IPS DF 19.7 (cell line): ENCODE measurements around the gene RELN.

Source experiments
- DNase-seq: peaks from one replicate; pipeline ENCODE4 v3.0.0-alpha.2; 2013; ENCODE audit warnings: low read depth, low spot score

Gene RELN

GRCh38 chr7:103990991-103991390 lies 1.5 kb upstream of the RELN start:
- DNase-seq = no peak

DNA sequence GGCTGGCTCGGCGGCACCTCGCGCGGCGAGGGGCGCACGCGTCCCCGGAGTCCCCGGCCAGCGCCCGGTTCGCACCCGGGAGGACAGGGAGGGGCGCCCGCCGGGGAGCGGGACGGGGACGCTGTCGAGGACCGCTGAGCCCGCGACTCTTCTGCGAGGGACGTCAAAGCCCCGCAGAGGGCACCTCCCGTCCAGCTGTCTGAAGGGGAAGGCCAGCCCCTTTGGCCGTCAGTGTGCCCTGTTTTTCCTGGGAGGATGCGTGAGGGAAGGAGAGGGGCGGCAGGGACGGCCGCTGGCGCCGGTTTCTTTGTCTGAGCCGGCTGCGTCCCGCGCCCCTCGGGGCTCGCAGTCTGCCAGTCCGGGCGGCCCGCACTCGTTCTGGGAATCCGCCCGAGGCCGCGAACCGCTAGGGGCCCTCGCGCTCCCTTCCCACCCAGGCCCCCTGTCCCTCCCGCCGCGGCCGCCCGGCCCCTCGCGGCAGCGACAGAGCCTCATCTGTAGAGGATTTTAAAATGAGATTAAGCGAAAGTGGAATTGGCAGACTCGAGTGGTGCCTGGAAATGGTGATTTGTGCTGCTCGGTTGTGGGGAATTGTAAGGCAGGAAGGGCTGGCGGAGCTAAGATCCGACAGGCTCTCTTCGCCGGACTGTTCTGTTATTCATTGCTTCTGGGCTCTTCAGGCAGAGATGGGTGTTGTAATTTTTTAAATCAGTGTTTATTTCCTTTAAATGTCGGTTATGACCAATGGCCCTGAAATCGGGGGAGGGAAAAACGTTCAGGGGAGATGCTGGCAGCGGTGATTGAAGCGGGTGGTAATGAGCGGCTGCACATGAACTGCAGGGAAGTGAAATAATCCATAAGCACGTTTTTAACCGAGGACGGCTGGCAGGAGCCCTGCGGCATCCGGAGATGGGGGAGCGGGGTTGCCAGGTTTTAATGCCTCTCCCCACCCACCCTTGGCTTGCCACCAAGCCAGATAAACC lies 618 bp upstream of the RELN start:
- DNase-seq = no peak

GRCh38 chr7:103988468-103989199 lies 824 bp downstream of the RELN start:
- DNase-seq = no peak

DNA sequence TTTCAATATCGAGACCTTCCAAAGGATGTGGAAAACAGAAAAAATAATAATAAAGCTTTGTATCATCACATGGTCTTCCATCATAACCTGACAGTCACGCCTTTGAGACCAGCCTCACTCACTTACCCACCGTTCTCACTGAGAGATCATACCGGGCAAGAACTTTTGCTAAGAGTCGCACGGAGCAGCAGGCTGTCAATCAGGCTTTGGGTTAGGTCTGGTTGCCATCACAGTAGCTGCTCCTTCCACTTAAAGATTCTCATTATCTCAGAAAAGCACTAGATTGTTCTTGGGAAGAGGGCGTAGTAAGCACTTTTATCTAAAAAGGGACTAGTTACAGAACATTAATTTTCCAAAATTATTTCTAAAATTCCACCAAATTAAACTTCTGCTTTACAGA lies 2.0 kb downstream of the RELN start:
- DNase-seq = no peak

- no peak for DNase-seq
Observed at GRCh38 chr7:103985565-103986126, 3.8 kb downstream of the RELN start.

GRCh38 chr7:103984050-103984449 lies 5.4 kb downstream of the RELN start:
- no peak for DNase-seq

GRCh38 chr7:103983201-103983977 lies 6.1 kb downstream of the RELN start:
- no peak for DNase-seq

DNA sequence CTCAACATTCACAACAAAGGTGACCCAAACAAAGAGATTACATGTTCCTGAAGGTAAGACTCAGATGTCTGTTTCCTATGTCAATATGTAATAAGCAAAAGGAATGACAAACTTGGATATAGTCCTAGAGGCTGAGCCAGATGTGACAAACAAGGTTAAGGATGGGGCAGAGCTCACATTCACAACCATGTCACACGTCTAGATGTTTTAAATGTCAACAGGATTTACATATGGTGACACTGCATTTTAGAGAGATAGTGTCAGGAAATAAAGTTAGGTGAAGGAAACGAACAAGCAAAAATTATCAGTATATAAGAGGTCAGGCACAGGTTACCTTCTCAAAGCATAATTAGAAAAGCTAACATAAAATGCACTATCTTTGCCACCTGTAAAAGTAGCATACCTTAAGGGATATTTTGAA lies 8.4 kb downstream of the RELN start:
- no peak for DNase-seq

DNA sequence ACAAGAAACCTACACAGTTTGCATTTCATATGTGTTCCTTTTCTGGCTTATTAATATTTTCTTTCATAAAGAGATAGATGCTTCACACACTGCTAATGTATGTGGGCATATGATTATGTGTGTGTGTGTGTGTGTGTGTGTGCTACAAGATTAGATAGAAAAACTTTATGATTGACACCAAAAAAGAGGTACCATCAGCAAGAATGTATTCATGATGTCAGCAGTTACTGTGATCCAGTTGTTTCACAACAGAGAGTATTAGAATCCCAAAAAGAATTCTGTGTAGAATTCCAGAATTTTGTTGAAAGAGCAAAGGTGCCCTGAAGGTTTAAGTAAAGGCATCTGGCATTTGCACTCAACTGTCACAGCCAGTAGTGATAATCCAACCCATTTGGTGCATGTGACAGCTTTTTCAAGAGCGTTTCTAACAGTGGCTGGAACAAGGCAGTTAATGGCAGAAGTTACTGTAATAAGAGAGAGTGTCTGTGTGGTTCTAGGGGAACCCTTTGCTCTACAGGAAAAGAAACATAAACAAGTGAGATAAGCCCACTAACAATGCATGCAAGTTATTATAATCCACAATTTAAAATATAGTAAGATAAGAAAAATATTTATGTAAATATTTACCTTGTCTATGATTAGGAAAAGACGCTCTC lies 16.6 kb downstream of the RELN start:
- DNase-seq = no peak

GRCh38 chr7:103967401-103967800 lies 22.1 kb downstream of the RELN start:
- no peak for DNase-seq

DNA sequence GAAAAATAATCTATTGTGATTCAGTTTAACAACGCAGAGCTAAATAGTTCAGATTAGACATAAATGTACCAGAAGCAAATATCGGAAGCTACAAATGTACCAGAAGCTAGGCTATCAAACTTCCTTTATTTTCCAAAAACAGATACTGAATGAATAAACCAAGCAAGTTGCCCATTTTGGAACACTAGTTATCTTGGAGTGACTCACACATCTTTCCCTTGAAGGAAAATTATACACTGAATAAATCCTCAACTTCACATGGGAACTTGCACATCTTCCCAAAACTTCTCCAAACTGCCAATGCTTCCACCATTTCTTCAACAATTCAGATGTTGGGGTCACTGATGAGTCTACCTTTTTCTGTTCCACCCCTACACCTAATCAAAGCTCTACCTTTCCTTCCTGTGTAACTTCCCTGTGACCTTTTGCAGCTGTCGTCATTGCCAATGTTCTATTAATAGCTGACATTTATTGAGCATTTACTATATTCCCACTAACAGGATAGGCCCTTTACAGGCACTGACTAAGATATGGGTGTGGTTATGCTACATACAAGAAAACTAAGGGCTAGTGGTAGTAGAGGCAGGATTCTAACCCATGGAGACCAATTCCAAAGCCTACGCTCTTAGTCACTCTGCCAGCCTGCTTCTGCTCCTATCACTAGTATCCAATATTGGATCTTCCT lies 22.7 kb downstream of the RELN start:
- no peak for DNase-seq

- DNase-seq = no peak
Observed at GRCh38 chr7:103964269-103964668, 25.2 kb downstream of the RELN start.

DNA sequence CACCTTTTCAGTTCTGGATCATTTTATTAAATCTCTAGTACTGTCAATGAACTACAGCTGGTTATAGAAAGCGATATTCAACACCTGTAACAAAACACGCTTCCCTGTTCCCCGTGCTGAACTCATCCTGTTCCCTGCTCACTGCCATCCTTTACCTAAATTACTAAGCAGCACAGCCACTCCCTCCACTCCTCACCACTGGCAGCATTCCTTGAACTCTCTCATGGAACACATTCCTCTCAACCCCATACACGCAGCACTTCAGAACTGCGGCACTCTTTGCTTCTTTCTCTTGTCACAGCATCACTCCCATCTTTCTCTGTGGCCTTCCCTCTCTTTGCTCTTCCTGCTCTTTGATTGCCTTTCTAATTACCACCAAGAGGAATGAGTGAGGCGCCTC lies 27.4 kb downstream of the RELN start:
- no peak for DNase-seq

DNA sequence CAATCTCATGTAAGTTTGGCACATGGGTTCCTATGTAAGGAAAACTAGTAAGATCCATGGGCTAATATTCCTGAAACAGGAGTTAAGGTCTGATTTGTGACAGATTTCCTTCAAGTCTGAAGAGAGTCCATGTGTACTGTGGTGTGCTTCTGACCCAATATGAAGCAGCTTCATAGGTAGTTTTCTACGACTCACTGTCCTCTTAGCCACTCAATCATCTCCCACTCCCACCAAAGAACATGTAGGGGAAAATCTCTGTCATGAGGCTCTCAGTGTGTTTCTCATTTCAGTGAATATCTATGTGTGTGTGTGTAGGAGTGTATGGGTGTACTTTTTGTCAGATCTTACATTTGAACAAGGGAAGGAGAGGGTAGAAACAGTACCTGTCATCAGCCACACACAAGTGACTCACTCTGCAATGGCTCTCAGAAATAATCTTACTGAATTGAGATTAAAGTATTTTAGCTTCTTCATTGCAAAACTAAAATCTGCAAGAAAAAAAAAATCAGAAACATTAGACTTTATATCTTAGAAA lies 31.1 kb downstream of the RELN start:
- DNase-seq = no peak

GRCh38 chr7:103955985-103956384 lies 33.5 kb downstream of the RELN start:
- no peak for DNase-seq

DNA sequence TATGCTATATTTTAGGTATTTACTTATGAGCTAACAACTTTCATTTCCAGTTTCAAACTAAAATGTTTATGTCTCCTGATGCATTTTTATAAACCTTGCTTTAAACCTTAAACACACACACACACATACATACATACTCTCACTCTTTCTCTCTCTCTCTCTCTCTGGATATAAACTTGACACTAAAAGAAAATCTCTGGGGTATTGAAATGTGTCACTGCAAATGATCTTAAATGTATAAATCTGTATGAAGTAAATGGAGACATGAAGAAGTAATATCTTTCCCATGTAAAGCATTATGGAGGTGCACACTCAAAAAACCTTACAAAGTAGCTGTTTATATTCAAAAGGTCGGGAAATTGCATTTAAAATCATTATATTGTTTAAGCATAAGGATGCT lies 37.0 kb downstream of the RELN start:
- no peak for DNase-seq

DNA sequence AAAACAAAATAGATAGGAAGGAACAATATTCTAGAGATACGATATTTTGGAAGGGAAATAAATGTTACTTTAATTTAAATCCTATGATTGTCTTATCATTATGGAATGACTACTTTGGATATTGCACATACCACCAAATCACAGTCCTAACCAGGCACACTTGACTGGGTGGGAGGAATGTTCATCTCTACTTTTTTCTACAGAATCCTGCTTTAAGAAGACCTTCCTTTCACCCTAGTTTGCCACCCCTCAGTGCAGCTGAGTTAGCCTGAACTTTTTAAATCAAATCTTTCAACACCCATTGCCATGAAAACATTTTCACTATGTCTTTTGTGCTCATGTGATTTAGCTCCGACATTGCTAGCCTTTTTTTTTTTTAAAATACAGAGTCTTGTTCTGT lies 38.1 kb downstream of the RELN start:
- DNase-seq = no peak

- no peak for DNase-seq
Observed at GRCh38 chr7:103949374-103949773, 40.1 kb downstream of the RELN start.

GRCh38 chr7:103947026-103947655 lies 42.3 kb downstream of the RELN start:
- no peak for DNase-seq
